ENCODE data around the gene PPP1R1A.

The PPP1R1A gene

DNA sequence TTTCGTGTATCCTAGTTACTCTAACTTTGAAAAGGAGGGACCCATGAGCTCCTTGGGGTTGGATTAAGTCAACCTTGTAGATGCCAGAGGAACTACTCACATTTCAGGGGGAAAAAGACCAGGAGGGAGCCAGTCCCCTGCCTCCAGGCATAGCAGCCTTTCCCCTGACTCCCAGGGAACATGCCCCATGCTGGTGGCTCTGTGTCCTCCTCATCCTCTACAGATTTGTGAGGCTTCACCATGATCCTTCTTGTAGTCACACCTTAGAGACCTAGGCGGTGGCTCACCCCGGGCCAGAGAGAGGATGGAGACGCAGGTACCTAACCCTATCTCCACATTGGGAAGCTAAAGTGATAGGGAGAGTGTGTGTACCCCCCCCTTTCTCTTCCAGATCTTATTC, 16.0 kb upstream of the PPP1R1A start:
- no peak overlapping the region for H3K4me3 ChIP-seq (replicated peaks; ENCODE audit: low read depth, low read length)
- DNase-seq (ENCODE audit: extremely low read depth, low read depth), result no peak
- TF ChIP-seq, protein P1, sequence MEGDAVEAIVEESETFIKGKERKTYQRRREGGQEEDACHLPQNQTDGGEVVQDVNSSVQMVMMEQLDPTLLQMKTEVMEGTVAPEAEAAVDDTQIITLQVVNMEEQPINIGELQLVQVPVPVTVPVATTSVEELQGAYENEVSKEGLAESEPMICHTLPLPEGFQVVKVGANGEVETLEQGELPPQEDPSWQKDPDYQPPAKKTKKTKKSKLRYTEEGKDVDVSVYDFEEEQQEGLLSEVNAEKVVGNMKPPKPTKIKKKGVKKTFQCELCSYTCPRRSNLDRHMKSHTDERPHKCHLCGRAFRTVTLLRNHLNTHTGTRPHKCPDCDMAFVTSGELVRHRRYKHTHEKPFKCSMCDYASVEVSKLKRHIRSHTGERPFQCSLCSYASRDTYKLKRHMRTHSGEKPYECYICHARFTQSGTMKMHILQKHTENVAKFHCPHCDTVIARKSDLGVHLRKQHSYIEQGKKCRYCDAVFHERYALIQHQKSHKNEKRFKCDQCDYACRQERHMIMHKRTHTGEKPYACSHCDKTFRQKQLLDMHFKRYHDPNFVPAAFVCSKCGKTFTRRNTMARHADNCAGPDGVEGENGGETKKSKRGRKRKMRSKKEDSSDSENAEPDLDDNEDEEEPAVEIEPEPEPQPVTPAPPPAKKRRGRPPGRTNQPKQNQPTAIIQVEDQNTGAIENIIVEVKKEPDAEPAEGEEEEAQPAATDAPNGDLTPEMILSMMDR (IDR thresholded peaks at IDR 0.05; ENCODE audit: low read depth, low read length, missing control alignments), result no peak

DNA sequence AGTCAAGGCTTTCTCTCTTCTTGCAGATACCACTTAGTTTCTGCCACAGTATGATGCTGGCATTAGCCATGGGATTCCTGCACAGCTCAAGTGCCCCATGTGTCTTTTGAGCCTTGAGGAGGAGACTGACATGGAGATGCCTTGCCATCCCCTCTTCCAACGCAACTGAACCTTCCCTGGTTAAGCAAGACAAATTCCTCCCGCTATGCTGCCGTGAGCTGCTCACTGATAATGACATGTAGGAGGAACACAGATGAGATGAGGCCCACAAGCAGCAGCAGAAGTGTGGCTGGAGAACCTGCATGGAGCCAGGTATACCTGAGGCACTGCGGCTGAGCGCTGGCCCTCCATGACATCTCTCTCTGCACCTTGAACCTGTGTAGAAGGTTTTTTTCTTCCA, 15.4 kb upstream of the PPP1R1A start:
- TF ChIP-seq, protein P1 (IDR thresholded peaks at IDR 0.05; ENCODE audit: low read depth, low read length, missing control alignments), result no peak

DNA sequence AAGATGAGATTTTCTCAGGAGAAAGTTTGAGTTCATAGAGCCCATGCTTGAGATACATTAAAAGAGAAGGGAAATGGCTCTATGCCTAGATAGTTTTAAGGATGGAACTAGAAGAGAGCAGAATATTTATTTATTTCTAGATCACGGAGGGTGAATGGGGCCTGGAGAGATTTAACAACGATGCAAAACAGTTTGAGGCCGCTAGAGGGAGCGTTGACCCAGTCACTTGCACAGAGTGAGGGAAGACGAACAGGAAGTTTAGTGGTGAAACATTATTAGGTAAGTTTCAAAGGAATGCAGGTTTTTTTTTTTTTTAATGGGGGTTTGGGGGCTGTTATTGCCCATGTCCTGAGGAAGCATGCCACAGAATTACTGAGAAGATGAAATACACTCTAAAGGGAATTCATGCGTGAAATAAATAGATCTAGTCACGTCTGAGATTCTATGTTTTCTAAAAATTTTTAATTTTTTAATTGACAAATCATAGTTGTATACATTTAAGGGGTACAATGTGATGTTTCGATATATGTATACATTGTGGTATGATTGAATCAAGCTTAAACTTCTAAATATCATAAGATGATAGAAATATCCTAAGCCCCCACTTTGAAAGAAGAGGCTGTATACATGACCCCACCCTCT, 14.8 kb upstream of the PPP1R1A start:
- TF ChIP-seq, protein P1 (IDR thresholded peaks at IDR 0.05; ENCODE audit: low read depth, low read length, missing control alignments), result peak; percentile 91
- peak; percentile 56 for DNase-seq (ENCODE audit: extremely low read depth, low read depth)
- H3K4me3 ChIP-seq (replicated peaks; ENCODE audit: low read depth, low read length), result no peak overlapping the region

More for the DNA sequence above, 15.4 kb upstream of the PPP1R1A start:
- no peak overlapping the region for H3K4me3 ChIP-seq (replicated peaks; ENCODE audit: low read depth, low read length)
- no peak for DNase-seq (ENCODE audit: extremely low read depth, low read depth)

DNA sequence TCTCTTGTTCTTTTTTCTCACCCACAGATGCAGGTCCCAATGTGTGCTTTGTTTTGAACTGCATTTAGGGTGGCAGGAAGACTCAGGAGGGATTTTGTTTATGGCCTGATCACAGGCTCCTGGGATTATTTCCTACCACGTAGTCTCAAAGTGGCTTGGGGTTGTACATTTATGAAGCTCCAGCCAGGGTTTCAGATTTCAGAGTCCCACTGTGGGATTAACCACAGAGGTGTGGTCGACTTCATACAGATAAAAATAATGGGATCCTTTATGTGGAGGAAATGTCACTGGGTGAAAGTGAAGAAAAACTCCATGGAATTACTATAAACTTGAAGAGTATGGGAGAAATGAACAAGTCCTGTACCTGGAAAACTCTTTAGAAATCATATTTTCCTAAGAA, 14.2 kb upstream of the PPP1R1A start:
- TF ChIP-seq, protein P1 (IDR thresholded peaks at IDR 0.05; ENCODE audit: low read depth, low read length, missing control alignments), result no peak
- H3K4me3 ChIP-seq (replicated peaks; ENCODE audit: low read depth, low read length), result no peak overlapping the region
- DNase-seq (ENCODE audit: extremely low read depth, low read depth), result no peak

DNA sequence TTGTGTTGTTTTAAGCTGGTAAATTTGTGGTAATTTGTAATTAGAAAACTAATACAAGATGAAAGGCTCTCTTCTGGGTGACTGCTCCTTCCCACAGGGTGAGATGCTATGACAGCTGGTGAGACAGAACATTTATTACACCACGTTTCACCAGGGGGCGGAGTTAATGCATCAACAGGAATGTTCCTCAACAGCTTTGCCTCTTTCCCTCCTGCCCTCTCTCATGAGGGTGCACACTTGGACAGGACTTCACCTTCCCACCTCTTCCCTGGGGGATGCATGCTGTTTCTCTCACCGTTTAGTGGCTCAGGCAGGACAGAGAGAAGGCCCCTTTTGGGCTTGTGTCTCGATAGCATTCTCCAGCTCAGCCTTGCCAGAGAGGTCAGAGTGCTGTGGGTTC, 13.4 kb upstream of the PPP1R1A start:
- no peak for DNase-seq (ENCODE audit: extremely low read depth, low read depth)
- TF ChIP-seq, protein P1 (IDR thresholded peaks at IDR 0.05; ENCODE audit: low read depth, low read length, missing control alignments), result no peak
- no peak overlapping the region for H3K4me3 ChIP-seq (replicated peaks; ENCODE audit: low read depth, low read length)

DNA sequence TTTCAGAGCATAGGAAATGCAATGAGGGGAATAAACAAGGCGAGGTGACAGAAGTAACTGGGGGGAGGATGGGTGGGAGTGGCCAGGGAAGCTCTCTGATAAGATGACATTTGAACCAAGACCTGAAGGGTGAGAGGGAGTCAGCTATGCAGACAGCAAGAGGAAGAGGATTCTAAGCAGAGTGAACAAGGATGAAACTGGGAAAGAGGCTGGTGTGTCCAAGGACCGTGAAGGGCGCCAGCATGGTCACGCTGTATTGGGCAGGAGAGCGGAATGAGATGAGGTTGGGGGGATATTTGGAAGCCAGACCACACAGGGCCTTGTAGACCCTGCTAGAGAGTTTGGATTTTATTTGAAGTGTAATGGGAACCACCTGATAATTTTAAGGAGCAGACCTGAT, 10.5 kb upstream of the PPP1R1A start:
- no peak overlapping the region for H3K4me3 ChIP-seq (replicated peaks; ENCODE audit: low read depth, low read length)
- TF ChIP-seq, protein P1 (IDR thresholded peaks at IDR 0.05; ENCODE audit: low read depth, low read length, missing control alignments), result no peak
- DNase-seq (ENCODE audit: extremely low read depth, low read depth), result no peak

DNA sequence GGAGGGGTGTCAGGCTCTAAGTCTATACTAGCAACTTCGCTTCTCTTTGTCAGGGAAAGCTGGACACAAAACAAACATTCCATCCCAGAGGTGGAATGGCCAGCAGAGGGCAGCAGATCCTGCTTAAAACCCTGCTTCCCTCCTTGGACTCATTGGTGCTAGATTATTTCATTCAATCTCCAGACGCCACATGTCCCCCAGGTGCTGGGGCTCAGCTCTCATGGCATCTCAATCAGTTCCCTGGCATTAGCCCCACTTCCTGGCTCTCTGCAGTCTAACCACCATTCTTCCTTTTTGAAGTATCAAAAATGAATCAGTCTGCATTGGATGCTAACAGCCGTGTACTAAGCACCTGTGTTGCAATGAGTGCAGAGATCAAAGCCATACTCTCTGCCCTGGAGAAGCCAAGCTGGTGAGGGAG, 8.1 kb upstream of the PPP1R1A start:
- peak; percentile 61 for DNase-seq (ENCODE audit: extremely low read depth, low read depth)
- no peak overlapping the region for H3K4me3 ChIP-seq (replicated peaks; ENCODE audit: low read depth, low read length)
- TF ChIP-seq, protein P1 (IDR thresholded peaks at IDR 0.05; ENCODE audit: low read depth, low read length, missing control alignments), result peak; percentile 95
